GM21390 (cell line): ENCODE measurements around the gene KCTD13.
"Not testable (repeated sequence)": the region's sequence is repeated elsewhere in the genome, so short reads cannot be mapped to it uniquely, and the experiment has no call there.

Source experiments
- ATAC-seq: cut with Tn5 transposase; IDR thresholded peaks from one replicate; pipeline ENCODE4 v1.9.1; 2021; ENCODE audit not compliant: unreplicated experiment

KCTD13 gene, protein sequence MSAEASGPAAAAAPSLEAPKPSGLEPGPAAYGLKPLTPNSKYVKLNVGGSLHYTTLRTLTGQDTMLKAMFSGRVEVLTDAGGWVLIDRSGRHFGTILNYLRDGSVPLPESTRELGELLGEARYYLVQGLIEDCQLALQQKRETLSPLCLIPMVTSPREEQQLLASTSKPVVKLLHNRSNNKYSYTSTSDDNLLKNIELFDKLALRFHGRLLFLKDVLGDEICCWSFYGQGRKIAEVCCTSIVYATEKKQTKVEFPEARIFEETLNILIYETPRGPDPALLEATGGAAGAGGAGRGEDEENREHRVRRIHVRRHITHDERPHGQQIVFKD

DNA sequence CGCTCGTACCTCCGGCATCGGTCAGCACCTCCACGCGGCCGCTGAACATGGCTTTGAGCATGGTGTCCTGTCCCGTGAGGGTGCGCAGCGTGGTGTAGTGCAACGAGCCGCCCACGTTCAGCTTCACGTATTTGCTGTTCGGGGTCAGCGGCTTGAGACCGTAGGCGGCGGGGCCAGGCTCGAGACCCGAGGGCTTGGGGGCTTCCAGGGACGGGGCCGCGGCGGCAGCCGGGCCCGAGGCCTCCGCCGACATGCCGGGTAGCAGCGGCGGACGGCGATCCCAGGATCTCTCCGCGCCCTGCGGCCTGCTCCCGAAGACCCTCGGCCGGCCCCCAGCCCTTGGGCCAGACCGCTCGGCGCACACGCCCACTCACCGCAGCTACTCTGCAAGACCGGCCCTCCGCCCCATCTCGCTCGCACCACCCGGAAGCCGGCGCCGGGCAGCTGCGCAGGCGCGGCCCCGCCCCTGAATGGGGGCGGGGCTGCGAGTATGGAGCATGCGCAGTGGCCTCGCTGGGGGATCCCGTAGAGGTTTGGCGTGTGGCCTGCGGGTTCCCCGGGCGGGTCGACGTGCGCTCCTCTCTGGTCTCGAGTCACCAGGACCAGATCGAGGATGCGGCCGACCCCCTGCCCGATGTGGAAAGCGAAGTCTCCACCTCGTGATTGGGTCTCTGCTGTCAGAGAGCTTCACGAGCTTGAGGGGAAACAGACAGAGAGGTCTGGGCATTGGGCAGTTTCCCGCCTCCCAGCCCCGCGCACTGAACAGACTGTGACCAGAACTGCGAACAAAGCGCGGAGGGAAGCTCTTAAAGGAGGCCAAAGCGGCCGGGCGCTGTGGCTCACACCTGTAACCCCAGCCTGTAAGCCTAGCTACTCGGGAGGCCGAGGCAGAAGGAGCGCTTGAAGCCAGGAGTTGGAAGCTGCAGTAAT is at the start of gene KCTD13:
Gene KCTD13, minus strand, starts transcription at position 446 of the 930 bp plus-strand sequence. Its CDS starts 193 bp downstream, at position 253.
- peak; percentile 70 for ATAC-seq

DNA sequence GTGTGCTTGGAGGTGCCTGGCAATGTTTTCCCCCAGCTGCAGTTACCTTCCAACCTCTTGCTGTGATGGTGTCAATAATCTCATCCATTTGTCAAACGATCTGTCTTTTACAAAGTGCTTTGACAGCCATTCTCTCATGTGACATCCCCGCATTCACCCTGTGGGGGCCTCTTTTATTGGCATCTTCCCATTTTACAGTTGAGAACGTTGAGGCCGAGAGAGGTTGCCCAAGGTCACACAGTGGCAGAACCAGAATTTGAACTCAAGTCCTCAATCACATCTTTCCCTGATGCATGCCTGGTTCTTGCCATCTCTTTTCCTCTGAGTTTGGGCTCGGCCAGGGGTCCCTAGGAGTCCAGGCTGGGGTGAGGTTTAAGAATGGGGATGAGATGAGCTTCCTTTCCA is 49.1 kb upstream of the KCTD13 start:
- ATAC-seq, result no peak

DNA sequence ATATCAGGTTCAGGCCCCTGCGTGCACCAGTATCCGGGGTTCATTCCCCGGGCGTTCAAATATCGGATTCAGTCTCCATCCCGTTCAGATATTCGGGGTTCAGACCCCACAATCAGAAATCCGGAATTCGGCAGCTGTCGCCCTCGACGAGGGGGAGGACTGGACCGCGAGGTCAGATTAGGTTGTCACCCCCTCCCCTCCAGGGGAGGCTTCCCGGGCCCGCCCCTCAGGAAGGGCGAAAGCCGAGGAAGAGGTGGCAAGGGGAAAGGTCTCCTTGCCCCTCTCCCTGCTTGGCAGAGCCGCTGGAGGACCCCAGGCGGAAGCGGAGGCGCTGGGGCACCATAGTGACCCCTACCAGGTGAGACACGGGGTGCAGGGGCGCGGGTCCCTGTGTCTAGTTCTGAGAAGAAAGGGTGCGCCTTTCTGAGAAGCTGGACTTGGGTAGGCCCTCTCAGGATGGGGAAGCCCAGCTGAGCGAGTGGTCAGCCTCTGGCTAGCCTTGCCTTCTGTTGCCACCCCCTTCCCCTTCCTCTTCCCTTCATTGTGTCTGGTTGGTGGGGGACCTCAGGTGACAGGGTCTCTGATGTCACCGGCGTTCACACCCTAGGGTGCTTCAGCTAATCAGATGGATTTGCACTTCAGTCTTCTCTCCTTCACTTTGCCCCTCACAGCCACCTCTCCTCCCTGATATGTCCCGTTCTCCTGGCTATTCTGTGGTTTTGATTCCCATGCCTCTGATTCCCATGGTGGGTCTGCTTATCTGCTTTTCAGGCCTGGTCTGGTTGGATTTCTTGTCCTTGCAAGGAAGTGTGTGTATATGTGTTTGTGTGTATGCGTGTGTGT is 48.5 kb upstream of the KCTD13 start:
- no peak for ATAC-seq

DNA sequence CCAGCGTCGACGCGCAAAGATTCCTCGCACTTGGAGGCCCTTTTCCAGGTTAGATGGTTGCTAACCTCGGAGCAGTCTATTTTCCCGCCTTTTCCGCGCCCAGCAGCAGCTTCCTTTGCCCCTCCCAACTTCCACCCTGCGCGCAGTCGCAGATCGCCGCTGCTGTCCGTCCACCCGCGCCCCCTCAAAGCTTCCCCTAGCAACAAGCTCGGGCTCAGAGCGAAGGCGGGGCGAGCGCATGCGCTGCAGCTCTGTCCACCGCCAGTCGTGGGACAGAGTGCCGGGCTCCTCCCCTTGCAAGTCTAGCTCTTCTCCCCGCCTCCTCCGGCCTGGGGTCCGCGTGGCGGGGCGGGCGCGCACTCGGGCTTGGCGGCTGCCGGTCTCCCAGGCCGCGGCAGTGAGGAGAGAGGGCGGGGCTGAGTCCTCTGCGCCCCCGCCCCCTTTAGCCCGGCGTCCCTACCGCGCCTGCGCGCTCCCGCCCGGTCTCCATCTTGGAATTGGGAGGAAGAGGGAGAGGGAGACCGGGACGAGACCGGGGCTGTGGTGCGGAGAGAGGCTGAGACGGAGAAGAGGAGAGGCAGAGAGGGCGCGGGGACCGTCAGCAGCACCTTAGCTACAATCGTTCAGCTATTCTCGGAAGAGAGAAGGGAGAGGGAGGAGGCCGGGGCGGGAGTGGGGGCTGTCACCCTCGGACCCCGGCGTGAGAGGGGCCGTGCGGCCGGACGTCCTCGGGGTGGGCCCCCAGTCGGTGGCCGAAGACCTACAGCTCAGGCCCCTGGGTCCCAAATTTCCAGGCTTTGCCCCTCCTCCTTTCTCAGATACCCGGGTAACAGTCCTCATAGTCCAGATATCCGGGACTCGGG is 47.6 kb upstream of the KCTD13 start, which contains the start of gene TAOK2:
Gene TAOK2, plus strand, starts transcription at position 485 of the 863 bp plus-strand sequence. CDS start 3,905 bp downstream, outside the sequence.
- peak; percentile 92 for ATAC-seq

DNA sequence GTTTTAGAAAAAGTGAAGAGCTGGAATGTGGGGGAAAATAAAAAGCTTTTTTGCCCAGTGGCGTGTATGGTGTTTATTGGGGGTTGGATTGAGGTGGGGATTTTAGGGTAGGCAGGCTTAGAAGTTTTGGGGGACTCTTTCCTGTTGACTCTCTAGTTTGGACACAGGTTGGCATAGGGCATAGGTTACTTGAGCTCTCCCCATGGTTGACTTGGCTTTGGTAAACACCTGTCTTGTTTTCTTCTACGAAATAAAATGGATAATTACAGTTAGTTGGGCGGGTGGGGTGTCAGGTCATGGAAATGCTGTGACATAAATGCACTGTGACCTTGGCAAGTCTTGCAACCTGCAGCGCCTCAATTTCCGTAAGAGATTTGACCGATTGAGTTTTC is 47.0 kb upstream of the KCTD13 start:
- no peak for ATAC-seq

DNA sequence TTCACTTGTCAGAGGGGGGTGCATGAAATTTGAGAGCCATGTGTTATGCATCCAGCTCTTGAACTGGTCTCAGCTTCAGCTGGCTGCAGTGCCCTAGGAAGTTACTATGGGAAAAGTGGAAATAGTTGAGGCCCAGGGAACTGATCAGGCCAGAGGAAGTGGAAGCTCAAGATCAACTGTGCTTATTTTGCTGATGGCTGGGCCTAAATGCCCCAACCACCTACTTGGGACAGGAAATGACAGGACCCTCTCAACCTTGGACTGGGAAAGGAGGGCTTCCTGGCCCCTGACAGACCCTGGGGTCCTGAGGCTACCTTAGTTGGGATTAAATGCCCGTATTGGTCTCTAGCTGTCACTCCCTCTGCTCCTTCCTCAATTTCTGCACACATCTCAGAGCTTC is 46.5 kb upstream of the KCTD13 start:
- ATAC-seq, result no peak

DNA sequence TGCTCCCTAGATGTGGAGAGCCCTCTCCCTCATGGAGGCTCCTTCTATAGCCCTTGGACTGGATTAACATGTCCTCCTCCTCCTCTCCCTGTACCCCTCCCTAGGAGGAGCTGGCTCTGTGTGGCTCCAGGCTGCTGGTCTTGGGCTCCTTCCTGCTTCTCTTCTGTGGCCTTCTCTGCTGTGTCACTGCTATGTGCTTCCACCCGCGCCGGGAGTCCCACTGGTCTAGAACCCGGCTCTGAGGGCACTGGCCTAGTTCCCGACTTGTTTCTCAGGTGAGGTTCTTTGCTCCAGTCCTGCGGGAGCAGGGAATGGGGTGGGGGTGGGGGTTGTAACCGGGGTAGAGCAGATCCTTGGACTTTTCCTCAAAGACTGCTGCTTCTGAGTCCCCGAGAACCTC is 45.3 kb upstream of the KCTD13 start:
- ATAC-seq, result no peak

DNA sequence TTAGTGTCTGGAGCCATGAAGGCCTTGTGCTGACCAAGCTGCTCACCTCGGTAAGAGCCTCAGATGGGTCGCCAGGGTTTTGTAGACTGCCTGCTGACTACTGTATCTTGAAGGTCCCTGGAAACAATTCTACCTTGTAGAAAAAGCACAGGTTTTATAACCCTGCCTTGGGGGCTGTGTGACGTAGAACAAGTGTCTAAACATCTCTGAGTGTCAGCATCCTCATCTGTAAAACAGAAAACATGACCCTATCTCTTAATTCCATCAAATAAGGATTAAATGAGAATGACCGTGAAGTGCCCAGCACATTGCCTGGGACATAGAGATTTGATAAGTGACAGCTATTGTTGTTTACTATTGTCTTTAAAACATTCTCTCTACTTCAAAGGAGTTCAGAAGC is 42.2 kb upstream of the KCTD13 start:
- ATAC-seq, result no peak

DNA sequence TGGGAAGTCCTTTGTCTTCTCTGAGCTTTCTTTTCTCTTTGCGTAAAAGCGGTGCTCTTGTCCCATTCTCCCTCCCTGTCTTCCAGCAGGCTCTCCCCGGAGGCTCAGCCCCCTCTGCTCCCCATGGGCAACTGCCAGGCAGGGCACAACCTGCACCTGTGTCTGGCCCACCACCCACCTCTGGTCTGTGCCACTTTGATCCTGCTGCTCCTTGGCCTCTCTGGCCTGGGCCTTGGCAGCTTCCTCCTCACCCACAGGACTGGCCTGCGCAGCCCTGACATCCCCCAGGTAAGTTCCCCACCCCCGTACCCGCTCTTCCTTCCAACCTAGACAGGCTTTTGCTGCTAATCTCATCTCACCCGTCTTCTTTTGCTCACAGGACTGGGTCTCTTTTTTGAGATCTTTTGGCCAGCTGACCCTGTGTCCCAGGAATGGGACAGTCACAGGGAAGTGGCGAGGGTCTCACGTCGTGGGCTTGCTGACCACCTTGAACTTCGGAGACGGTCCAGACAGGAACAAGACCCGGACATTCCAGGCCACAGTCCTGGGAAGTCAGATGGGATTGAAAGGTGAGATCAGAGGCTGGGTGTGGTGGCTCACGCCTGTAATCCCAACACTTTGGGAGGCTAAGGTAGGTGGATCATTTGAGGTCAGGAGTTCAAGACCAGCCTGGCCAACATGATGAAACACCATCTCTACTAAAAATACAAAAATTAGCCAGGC is 37.2 kb upstream of the KCTD13 start:
- ATAC-seq, result no peak

DNA sequence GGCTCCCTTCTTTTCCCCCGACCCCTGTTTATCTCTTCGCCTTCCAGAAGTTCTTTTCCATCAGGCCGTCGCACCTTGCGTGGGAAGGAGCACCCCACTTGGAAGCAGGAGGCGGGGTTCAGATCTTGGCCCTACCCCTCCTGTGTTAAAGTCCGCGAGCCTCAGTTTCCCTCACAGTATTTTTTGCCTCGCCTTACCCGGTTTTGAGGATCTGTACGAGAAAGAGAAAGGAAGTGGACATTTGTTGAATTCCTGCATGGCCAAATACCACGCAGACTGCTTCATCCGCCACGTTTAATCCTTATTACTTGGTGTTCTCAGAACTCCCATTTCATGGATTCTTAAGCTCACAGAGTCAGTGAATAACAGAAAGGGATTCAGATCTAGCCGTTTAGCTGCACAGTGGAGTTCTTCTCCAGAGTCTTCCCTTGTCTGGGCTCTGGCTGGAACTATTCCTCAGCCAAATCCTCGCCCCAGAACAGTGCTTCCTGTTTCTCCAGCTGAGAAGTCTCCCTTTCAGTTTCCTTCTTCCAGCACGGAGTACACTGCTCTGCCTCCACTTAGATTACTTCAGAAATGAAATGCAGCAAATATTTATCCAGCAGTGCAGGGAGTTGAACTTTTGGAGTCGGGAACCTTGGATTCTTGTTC is 36.4 kb upstream of the KCTD13 start:
- no peak for ATAC-seq

DNA sequence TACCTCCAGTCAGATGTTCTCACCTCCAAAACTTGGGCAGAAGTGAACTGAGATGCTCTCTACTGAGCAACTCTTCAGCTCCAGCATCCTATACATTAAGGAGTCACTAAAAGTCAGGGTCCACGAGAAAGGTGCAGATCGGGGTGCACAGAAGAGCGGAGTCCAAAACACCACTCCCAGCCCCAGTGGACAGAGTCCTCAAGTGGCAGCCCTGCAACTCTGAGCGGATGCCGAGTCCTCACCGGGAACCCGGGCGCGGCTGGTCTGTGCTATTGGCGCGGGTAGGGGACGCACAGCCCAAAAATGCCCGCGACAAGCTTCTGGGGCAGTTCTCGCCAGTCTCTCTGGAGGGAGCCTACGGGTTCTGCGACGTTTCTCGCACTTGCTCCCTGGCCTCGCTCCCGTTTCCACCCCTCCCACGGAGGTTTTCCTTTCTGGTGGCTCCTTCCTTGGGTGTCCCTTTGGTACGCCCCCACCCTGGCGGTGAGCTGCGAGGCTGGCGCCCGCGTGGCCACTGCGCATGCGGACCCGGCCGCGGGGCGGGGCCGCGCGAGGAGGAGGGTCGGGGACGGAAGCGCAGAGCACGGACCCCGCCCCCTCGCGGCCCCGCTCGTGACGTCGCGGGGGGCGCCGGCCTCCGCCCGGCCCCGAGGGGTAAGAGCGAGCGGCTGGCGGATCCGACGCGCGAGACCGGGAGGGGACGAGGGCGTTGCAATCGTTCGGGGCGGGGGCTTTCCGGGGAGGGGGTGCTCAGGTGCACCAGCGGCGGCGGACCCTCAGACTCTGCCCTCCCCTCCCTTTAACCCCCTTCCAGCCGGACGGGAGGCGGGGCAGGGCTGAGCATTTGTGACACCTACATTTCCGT is 35.7 kb upstream of the KCTD13 start, which contains the start of gene TMEM219:
Gene TMEM219, plus strand, starts transcription at position 601 of the 865 bp plus-strand sequence. CDS start 1,065 bp downstream, outside the sequence.
- ATAC-seq, result peak; percentile 72

DNA sequence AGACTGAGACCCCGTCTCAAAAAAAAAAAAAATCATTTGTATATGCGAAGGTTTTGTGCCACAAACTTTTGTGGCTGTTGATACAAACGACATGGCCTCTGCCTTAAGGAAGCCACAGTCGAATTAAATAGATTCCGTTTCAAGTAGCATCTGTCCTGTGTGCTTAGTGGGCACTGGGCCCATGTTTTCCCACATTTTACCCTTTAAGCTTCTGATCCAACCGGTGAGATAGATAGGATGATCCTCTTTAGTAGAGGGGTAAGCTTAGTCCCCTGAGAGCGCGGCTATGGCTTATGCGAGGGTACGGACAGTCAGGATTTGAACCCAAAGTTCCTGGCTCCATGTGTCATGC is 35.1 kb upstream of the KCTD13 start:
- no peak for ATAC-seq

DNA sequence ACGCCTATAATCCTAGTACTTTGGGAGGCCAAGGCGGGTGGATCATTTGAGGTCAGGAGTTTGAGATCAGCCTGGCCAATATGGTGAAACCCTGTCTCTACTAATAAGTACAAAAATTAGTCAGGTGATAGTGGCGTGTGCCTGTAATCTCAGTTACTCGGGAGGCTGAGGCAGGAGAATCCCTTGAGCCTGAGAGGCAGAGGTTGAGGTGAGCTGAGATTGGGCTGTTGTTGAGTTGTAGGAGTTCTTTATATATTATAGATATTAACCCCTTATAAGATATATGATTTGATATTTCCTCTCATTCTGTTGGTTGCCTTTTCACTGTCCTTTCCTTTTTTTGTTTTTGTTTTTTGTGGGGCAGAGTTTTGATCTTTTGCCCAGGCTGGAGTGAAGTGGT is 33.8 kb upstream of the KCTD13 start:
- ATAC-seq, result not testable (repeated sequence)

DNA sequence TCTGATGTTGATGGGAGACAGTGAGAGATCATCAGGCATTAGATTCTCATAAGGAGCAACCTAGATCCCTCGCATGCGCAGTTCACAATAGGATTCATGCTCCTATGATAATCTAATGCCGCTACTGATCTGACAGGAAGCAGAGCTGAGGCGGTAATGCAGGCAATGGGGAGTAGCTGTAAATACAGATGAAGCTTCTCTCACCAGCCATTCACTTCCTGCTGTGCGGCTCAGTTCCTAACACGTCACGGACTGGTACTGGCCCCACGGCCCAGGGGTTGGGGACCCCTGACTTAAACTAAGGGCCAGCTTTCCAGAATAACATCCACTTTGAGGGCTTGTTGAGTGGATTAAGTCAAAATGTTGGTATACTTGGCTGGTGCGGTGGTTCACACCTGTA is 33.3 kb upstream of the KCTD13 start:
- no peak for ATAC-seq

DNA sequence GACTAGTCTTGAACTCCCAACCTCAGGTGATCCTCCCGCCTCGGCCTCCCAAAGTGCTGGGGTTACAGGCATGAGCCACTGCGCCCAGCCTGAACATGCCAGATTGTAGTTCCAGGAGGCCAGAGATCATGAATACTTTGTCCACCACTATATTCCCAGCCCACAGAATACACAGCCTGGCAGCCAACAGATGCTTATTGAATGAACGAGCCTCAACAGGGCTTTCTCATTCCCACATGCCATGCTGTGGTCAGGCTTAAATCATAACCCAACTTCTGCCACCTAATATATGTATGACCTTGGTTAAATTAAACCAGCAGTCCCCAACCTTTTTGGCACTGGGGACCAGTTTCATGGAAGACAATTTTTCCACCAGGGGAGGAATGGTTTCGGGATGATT is 32.7 kb upstream of the KCTD13 start:
- no peak for ATAC-seq

DNA sequence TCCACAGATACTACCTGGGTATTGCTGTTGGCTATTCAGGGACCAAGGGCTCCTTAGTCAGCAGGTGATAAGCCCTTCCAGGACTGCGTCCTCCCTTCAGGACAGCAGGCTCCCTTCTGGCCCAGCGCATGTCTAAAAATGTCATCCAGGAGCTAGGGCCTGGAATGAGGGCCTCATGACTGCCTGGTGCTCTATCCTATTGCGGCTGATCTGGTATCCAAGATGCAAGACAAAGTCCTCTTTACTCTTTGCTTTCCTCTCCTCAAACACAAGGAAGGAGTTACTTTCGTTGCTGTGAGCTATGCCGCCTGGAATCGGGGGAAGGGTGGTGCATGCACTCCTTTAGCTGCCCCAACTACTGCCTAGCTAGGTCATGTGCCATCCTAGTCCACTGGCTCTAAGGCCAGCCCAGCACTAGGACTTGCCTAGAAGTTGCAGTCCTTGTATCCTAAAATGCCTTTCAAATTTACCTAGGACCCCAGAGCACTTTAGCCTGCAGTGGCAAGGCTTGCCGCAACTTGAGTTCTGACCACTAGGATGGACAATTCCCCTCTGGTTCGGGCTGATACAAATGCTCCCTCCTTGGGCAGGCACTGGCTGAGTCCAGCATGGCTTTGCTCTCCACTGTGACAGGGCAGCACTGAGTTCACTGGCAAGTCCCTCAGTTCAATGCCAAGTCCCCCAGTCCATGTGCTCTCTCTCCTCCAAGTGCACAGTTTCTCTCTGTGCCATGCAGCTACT is 25.8 kb upstream of the KCTD13 start:
- ATAC-seq, result no peak

DNA sequence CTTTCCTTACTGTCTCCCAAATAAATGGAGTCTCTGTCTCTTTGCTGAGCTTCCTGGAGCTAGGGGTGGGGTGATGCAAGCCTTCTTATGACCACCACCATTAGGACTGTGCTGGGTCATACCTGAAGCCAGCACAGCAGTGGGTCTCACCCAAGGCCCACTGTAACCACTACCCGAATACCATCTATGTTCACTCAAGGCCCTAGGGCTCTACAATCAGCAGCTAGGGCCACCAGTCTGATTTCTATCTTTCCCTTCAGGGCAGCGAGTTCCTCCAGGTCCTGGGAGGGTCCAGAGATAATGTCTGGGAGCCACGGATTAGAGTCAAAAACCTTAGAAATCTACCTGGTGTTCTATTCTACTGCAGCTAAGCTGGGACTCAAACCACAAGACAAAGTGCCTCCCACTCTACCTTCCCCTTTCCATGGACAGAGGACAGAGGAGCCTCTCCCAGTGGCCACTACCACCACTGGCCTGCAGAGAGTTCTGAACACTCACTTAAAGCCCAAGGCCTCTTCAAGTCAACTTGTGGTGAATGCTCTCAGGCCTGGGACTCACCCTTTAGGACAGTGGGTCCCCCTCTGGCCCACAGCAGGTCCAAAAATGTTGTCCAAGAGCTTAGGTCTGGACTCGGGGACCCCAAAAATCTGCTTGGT is 24.9 kb upstream of the KCTD13 start:
- no peak for ATAC-seq
